Camera-type eye (tissue), 1 donor: ENCODE results near the gene ATRAID. TPM values are rescaled to one million over a fixed set of nuclear protein-coding genes. Genes with fewer than 3 reads are reported as not detected.

Experiments used
- total RNA-seq: library from RNA; depleted of rRNA; stranded (reverse); fragments of >200 nt; gene quantifications from one replicate; pipeline ENCODE4 v1.2.3, GENCODE V29; 2014

ATRAID gene
- 102 TPM for total RNA-seq

GRCh38 chr2:27211943-27212625 is at the start of gene ATRAID, which contains the start of gene SLC5A6:
ATRAID (plus strand) TSS chr2:27212041; CDS start chr2:27212369, 328 bp downstream.
SLC5A6 (minus strand) TSS chr2:27212268; CDS start chr2:27207650, 4,618 bp downstream.

GRCh38 chr2:27217173-27218121 is 5.6 kb downstream of the ATRAID start, which contains the start of gene CAD:
CAD (plus strand) TSS chr2:27217369; CDS start chr2:27217552, 183 bp downstream.

GRCh38 chr2:27262379-27263286 is 50.8 kb downstream of the ATRAID start, which contains the start of gene SLC30A3:
SLC30A3 (minus strand) TSS chr2:27263047; CDS start chr2:27262906, 141 bp downstream.

Other genes starting within 250 kb of the ATRAID start
- gene MAPRE3, start 241.4 kb upstream of the ATRAID start, total RNA-seq = 21.6 TPM
- 61.0 TPM for gene TMEM214, start 179.1 kb upstream of the ATRAID start, total RNA-seq
- 19.0 TPM for gene AGBL5, start 160.4 kb upstream of the ATRAID start, total RNA-seq
- 272 TPM for gene OST4, start 140.4 kb upstream of the ATRAID start, total RNA-seq
- 72.2 TPM for gene EMILIN1, start 133.4 kb upstream of the ATRAID start, total RNA-seq
- 2.5 TPM for gene KHK, start 125.3 kb upstream of the ATRAID start, total RNA-seq
- 12.1 TPM for gene CGREF1, start 92.9 kb upstream of the ATRAID start, total RNA-seq
- 0.49 TPM for gene ABHD1, start 88.2 kb upstream of the ATRAID start, total RNA-seq
- gene PREB, start 77.4 kb upstream of the ATRAID start, total RNA-seq = 41.9 TPM
- gene PRR30, start 72.6 kb upstream of the ATRAID start, total RNA-seq = not detected
- gene TCF23, start 63.0 kb upstream of the ATRAID start, total RNA-seq = 0.11 TPM
- gene SLC5A6, start 227 bp downstream of the ATRAID start, total RNA-seq = 40.4 TPM
- 34.4 TPM for gene CAD, start 5.3 kb downstream of the ATRAID start, total RNA-seq
- 0.27 TPM for gene SLC30A3, start 51.0 kb downstream of the ATRAID start, total RNA-seq
- gene DNAJC5G, start 63.4 kb downstream of the ATRAID start, total RNA-seq = not detected
- 4.7 TPM for gene TRIM54, start 70.4 kb downstream of the ATRAID start, total RNA-seq
- gene UCN, start 96.4 kb downstream of the ATRAID start, total RNA-seq = 4.7 TPM
- gene MPV17, start 111.1 kb downstream of the ATRAID start, total RNA-seq = 62.5 TPM
- 46.5 TPM for gene GTF3C2, start 144.7 kb downstream of the ATRAID start, total RNA-seq
- gene EIF2B4, start 158.3 kb downstream of the ATRAID start, total RNA-seq = 30.0 TPM
- gene SNX17, start 158.6 kb downstream of the ATRAID start, total RNA-seq = 72.6 TPM
- gene ZNF513, start 168.7 kb downstream of the ATRAID start, total RNA-seq = 11.6 TPM
- gene PPM1G, start 197.6 kb downstream of the ATRAID start, total RNA-seq = 54.4 TPM
- gene NRBP1, start 216.6 kb downstream of the ATRAID start, total RNA-seq = 108 TPM
- not detected for gene KRTCAP3, start 230.3 kb downstream of the ATRAID start, total RNA-seq